Amniotic stem cell (primary cell): Measurements from ENCODE around the gene DTL.

Experiments used
- DNase-seq: peaks from one replicate; lab custom pipeline; 2025; lab: John Stamatoyannopoulos, UW

Gene DTL

GRCh38 chr1:212127221-212127620 lies 91.7 kb downstream of the DTL start:
- DNase-seq, result no peak

- DNase-seq, result no peak
Measured at GRCh38 chr1:212129781-212130180, 94.2 kb downstream of the DTL start.

GRCh38 chr1:212132025-212132424 lies 96.5 kb downstream of the DTL start:
- no peak for DNase-seq

DNA sequence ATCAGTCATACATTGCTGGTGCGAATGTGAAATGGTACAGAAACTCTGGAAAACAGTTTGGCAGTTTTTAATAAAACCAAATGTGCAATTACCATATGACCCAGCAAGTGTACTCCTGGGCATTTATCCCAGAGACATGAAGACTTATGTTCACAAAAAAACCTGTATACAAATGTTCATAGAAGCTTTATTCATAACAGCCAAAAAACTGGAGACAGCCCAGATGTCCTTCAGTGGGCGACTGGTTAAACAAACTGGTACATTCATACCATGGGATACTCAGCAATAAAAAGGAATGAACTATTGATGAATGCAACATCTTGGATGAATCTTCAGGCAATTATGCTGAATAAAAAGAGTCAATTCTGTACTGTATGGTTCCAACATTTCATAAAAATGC lies 97.8 kb downstream of the DTL start:
- DNase-seq, result no peak

DNA sequence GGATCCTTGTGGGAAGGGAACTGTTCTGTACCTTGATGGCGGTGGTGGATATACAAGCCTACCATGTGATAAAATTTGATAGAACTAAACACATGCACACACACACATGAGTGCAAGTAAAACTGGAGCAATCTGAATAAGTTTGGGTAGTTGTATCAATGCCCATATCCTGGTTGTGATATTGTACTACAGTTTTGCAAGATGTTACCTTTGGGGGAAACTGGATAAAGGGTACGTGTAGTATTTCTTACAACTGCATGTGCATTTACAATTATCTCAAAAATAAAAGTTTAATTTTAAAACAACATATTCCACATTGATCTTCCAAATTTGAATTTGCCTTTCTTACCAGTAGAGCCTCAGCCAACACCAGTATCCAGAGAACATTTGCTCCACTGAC lies 99.6 kb downstream of the DTL start:
- DNase-seq, result no peak

- DNase-seq, result no peak
Measured at GRCh38 chr1:212137854-212138253, 102.3 kb downstream of the DTL start.

GRCh38 chr1:212138457-212138856 lies 102.9 kb downstream of the DTL start:
- DNase-seq, result no peak

DNA sequence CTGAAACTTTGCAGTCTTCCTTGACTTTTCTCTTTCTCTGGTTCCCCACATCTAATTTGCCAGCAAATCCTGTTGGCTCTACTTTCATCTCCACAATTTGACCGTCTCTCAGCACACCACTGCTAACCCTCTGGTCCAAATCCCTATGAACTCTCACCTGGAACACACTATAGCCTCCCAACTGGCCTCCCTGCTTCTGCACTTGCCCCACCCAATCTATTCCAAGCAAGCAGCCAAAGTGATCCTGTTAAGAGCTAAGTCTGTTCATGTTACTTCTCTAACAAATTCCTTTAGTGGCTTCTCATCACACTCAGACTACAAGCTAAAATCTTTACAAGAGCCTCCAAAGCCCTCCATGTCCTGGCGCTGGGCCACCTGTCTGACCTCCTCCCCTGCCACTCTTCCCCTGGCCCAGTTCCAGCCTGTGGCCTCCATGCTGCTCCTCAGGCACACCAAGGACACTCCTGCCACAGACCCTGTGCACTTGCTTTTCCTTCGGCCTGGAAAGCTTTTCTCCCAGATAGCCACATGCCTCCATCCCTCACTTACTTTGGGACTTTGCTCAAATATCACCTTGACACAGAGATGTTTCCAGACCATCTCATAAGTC lies 104.1 kb downstream of the DTL start:
- DNase-seq, result no peak

GRCh38 chr1:212141404-212141803 lies 105.9 kb downstream of the DTL start:
- DNase-seq, result no peak

- DNase-seq, result no peak
Measured at GRCh38 chr1:212142883-212143530, 107.5 kb downstream of the DTL start.

DNA sequence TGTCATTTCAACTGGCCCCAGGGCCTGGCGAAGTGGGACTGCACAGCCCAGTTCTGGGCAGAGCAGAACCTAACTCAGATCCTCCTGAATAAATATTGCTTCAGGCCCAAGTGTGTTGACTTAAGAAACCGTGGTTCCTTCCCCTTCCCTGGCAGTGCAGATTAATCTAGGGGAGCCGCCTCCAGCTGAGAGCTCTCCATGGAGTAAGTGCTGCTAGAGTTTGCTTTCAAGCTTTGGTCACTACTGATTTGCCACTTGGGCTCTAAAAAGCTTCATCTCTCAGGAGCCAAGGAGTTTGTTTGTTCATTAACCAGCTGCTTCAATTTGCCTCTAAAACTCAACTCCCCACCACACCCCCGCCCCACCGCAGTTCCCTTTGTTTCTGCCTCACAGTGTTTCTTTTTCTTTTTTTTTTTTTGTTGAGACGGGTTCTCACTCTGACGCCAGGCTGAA lies 112.1 kb downstream of the DTL start:
- no peak for DNase-seq

DNA sequence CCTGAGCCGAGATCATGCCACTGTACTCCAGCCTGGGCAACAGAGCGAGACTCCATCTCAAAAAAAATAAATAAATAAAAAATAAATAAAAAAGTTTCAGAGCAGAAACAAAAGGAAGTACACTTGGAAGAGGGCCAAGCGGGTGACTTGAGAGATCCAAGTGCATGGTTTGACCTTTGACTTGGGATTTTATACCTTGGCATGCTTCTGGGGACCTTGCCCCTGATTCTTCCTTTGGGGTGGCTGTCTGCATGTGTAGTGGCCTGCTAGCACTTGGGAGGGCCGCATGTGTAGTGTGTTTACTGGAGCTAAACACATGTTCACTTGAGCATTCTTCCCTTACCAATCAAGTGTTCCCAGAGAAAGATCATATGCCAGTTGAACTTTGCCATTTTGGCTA lies 114.0 kb downstream of the DTL start:
- no peak for DNase-seq

DNA sequence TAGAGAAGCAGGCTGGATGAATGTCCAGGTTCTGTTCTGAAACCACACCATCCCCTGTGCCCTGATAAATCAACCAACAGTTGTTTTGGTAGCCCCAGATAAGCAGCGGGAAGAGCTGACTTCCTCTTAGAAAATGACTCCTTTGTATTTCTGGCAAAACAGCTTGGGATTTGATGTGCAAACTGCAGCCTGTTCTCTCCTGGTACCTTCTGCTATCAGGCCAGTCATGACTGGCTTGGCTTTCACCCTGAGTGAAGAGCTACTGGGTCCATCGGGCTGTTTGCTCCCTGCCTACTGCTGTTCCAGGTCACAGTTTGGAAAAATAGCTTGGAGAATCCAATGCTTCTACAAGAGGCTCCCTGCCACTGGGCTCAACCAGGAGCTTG lies 116.8 kb downstream of the DTL start:
- DNase-seq, result no peak

DNA sequence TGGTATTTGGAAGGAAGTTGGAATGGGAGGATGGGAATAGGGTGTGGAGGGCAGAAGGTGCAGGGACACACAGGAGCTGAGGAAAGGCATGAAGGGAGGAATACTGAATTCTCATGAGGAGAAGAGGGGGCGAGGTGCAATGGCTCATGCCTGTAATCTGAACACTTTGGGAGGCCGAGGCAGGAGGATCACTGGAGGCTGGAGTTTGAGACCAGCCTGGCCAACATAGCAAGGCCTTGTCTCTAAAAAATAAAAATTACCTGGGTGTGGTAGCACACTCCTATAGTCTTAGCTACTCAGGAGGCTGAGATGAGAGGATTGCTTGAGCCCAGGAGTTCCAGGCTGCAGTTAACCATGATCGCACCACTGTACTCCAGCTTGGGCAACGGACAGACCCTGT lies 117.3 kb downstream of the DTL start:
- DNase-seq, result no peak

- no peak for DNase-seq
Measured at GRCh38 chr1:212153635-212154034, 118.1 kb downstream of the DTL start.
